Activated naive CD4-positive, alpha-beta T cell treated with anti-CD3 and anti-CD28 coated beads for 36 hours (primary cell): Measurements from ENCODE around the gene ATP1A4. TPM values are rescaled to one million over a fixed set of nuclear protein-coding genes. Genes with fewer than 3 reads are reported as not detected.
A peak's percentile ranks its signal among the peaks of the same experiment; 100 is the strongest.

ENCODE experiments used
- CTCF ChIA-PET: fragments of 350-600 bp; sonication (Branson Sonifier 250); formaldehyde crosslinking; loops from one replicate; lab custom pipeline; 2021; ENCODE audit warnings: antibody characterized with exemption; lab: Charles Lee
- DNase-seq: peaks from one replicate; pipeline ENCODE4 v3.0.0-alpha.2; 2020
- H3K27ac Mint-ChIP-seq: one replicate; pipeline ENCODE4 v1.8.0; 2021; ENCODE audit warnings: mild to moderate bottlenecking, mixed read lengths
- H3K27me3 Mint-ChIP-seq: one replicate; pipeline ENCODE4 v1.8.0; 2021; ENCODE audit warnings: low read depth, mixed read lengths
- H3K36me3 Mint-ChIP-seq: one replicate; pipeline ENCODE4 v1.8.0; 2021; ENCODE audit warnings: low read depth, mixed read lengths
- H3K4me1 Mint-ChIP-seq: one replicate; pipeline ENCODE4 v1.8.0; 2021; ENCODE audit warnings: low read depth, mixed read lengths
- H3K4me3 Mint-ChIP-seq: one replicate; pipeline ENCODE4 v1.8.0; 2021; ENCODE audit warnings: mild to moderate bottlenecking, moderate library complexity, mixed read lengths
- H3K9me3 Mint-ChIP-seq: one replicate; pipeline ENCODE4 v1.8.0; 2021; ENCODE audit warnings: mixed read lengths
- intact Hi-C: fragments of 100-400 bp; cut with micrococcal nuclease; formaldehyde crosslinking; loops from one replicate; pipeline ENCODE4 v1.15.1; 2023
- total RNA-seq, 2 experiments: library from RNA; stranded (reverse); gene quantifications; one replicate each; pipeline ENCODE4 v1.2.3, GENCODE V29; 2021

The ATP1A4 gene
- total RNA-seq, 2 experiments from 2014 or later, result not detected

- H3K9me3 Mint-ChIP-seq, result no peaks in the 10 kb centered on the region
- CTCF ChIA-PET, result interaction anchor here (1.1 to 1.9 kb wide), 5 partner anchors 9 to 135 kb away, joined by 3 to 8 read pairs (median 3); no protein-coding TSS in a partner anchor
- intact Hi-C loops, result no loop called here
- no peaks in the 10 kb centered on the region for H3K36me3 Mint-ChIP-seq
- no peak for DNase-seq
- no peaks in the 10 kb centered on the region for H3K4me1 Mint-ChIP-seq
- no peak overlapping the region for H3K4me3 Mint-ChIP-seq
- no peak overlapping the region for H3K27ac Mint-ChIP-seq
- no peaks in the 10 kb centered on the region for H3K27me3 Mint-ChIP-seq
Observed at GRCh38 chr1:160156361-160156760, 5.0 kb downstream of the ATP1A4 start.

GRCh38 chr1:160157174-160157573, 5.8 kb downstream of the ATP1A4 start:
- Mint-ChIP-seq H3K27me3 (no peaks in the 10 kb centered on the region), H3K4me1 (no peaks in the 10 kb centered on the region), H3K27ac (no peak overlapping the region)

GRCh38 chr1:160158031-160158430, 6.6 kb downstream of the ATP1A4 start:
- intact Hi-C loops, result no loop called here
- H3K9me3 Mint-ChIP-seq, result no peaks in the 10 kb centered on the region
- H3K27ac Mint-ChIP-seq, result no peak overlapping the region
- H3K36me3 Mint-ChIP-seq, result no peaks in the 10 kb centered on the region
- no peaks in the 10 kb centered on the region for H3K4me1 Mint-ChIP-seq
- no peak overlapping the region for H3K4me3 Mint-ChIP-seq
- no peaks in the 10 kb centered on the region for H3K27me3 Mint-ChIP-seq
- CTCF ChIA-PET, result interaction anchor here (0.8 kb wide), 1 partner anchor 57 kb away, joined by 3 read pairs; no protein-coding TSS in a partner anchor
- DNase-seq, result no peak

More at GRCh38 chr1:160157174-160157573, 5.8 kb downstream of the ATP1A4 start:
- intact Hi-C loops, result no loop called here
- DNase-seq, result no peak
- CTCF ChIA-PET, result interaction anchor here (0.6 to 1.9 kb wide), 6 partner anchors 10 to 134 kb away, joined by 3 to 6 read pairs (median 4); no protein-coding TSS in a partner anchor
- Mint-ChIP-seq H3K4me3 (no peak overlapping the region), H3K9me3 (no peaks in the 10 kb centered on the region), H3K36me3 (no peaks in the 10 kb centered on the region)

DNA sequence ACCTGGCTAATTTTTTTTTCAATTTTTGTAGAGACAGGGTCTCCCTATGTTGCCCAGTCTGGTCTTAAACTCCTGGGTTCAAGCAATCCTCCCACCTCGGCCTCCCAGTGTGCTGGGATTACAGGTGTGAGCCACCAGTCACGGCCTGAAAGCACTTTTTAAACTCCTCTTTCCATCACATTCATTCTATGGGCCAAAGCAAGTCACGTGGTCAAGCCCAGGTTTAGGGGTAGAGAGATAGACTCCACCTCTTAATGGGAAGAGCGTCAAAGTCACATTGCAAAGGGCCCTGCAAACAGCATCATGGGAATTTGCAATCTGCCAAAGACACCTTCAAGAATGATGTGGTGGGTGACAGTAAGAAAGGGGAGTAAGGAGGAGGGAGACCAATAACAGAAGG, 7.1 kb downstream of the ATP1A4 start:
- intact Hi-C loops, result no loop called here
- CTCF ChIA-PET, result interaction anchor here (0.8 to 1.7 kb wide), 5 partner anchors 33 to 133 kb away, joined by 3 to 5 read pairs (median 3); no protein-coding TSS in a partner anchor
- no peaks in the 10 kb centered on the region for H3K9me3 Mint-ChIP-seq

DNA sequence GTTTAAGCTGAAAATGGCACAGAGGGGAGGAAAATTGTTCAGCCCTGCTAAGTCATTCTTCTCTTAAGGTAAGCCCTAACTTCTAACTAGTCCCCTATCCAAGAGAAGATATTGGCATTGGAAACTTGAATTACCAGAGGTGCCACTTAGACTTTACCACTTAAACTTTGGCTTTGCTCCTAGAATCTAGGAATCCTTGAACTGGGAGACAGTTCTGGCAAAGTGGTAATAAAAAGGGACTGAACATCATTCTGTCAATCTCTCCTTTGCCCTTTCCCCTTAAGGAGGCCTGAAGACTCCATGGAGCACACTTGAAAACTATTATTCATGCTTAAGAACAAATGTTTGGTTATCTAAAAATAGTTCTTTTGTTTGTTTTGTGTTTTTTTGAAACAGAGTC, 8.4 kb downstream of the ATP1A4 start:
- DNase-seq, result no peak
- intact Hi-C loops, result no loop called here
- no peaks in the 10 kb centered on the region for H3K36me3 Mint-ChIP-seq
- no peaks in the 10 kb centered on the region for H3K27me3 Mint-ChIP-seq
- H3K4me3 Mint-ChIP-seq, result no peak overlapping the region
- CTCF ChIA-PET, result interaction anchor here (1.2 to 1.7 kb wide), 4 partner anchors 31 to 132 kb away, joined by 3 to 5 read pairs (median 4); no protein-coding TSS in a partner anchor
- no peaks in the 10 kb centered on the region for H3K4me1 Mint-ChIP-seq
- no peaks in the 10 kb centered on the region for H3K9me3 Mint-ChIP-seq
- H3K27ac Mint-ChIP-seq, result no peak overlapping the region

More for the DNA sequence above, 7.1 kb downstream of the ATP1A4 start:
- Mint-ChIP-seq H3K4me1 (no peaks in the 10 kb centered on the region), H3K36me3 (no peaks in the 10 kb centered on the region), H3K27ac (no peak overlapping the region), H3K27me3 (no peaks in the 10 kb centered on the region), H3K4me3 (no peak overlapping the region)
- no peak for DNase-seq

DNA sequence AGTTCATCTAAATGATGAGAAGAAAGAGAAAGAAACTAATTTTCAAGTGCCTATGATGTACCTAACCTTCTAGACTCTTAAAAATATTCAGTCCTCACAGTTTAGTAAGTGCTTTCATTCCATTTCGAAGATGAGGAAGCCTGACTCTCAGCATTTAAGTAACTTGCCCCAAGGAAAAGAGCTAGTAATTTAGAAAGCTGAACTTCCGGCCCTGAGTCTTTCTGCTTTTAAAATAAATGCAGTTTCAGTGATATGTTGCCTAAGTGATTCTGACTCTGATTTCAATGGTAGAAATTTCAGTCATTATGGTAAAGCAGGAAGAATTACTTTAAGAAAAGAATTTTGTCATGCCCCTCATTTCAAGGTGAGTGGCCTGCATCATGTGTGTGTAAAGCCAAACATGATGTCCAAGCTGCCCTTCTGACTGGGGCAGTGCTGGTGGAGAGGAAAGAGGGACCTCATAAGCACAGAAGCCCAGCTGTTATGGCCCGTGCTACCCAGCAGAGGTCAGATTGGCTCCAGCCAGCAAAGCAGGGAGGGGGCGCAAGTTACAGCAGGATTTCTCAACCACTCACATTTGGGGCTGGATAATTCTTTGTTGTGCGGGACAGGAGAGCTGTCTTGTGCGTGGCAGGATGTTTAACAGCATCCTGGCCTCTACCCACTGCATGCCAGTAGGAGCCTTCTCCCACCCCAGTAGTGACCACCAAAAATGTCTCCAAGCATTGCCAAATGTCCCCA, 10.7 kb downstream of the ATP1A4 start:
- intact Hi-C loops, result no loop called here
- H3K36me3 Mint-ChIP-seq, result no peaks in the 10 kb centered on the region
- no peaks in the 10 kb centered on the region for H3K27me3 Mint-ChIP-seq
- CTCF ChIA-PET, result interaction anchor here (0.5 to 1.6 kb wide), 6 partner anchors 31 to 214 kb away, joined by 3 to 5 read pairs (median 3); no protein-coding TSS in a partner anchor
- peak; percentile 9 for DNase-seq
- H3K4me3 Mint-ChIP-seq, result no peak overlapping the region
- no peak overlapping the region for H3K27ac Mint-ChIP-seq
- H3K4me1 Mint-ChIP-seq, result peaks cover 3% of the 10 kb centered on the region
- no peaks in the 10 kb centered on the region for H3K9me3 Mint-ChIP-seq

DNA sequence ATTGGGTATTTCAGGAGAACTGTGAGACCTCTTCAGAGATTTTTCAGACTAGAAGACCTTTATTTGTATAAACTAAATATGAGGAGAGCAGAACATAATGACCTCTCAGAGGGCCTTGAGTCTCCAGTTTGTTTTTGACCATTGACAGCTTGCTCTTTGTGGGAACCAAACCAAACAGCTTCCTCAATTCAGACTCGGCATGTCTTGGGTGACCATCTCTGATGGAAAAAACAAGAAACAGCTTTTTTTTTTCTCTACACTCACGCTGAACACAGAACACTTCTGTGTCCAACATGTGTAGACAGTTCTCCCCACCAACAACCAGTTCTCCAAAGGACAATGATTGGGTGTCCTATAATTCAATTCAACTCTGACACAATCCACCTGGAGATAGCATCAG, 11.5 kb downstream of the ATP1A4 start:
- DNase-seq, result no peak
- H3K4me3 Mint-ChIP-seq, result no peak overlapping the region
- H3K27ac Mint-ChIP-seq, result no peak overlapping the region
- H3K27me3 Mint-ChIP-seq, result no peaks in the 10 kb centered on the region
- H3K36me3 Mint-ChIP-seq, result no peaks in the 10 kb centered on the region
- CTCF ChIA-PET, result interaction anchor here (0.6 to 1.3 kb wide), 5 partner anchors 30 to 213 kb away, joined by 3 to 5 read pairs (median 3); no protein-coding TSS in a partner anchor
- H3K4me1 Mint-ChIP-seq, result peaks cover 9% of the 10 kb centered on the region
- intact Hi-C loops, result no loop called here
- H3K9me3 Mint-ChIP-seq, result no peaks in the 10 kb centered on the region

DNA sequence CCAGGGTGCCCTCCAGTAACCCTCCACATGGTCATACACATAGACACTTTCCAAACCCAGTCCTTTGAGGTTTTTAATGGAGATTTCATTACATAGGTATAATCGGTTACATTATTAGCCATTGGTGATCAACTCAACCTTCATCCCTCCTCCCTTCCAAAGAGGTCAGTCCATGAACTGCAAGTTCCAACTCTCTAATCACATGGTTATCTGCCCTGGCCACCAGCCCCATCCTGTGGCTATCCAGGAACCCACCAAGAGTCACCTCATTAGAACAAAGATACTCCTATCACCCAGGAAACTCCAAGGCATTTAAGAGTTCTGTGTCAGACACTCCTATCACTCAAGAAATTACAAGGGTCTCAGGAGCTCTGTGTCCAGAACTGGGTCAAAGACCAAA, 12.2 kb downstream of the ATP1A4 start:
- Mint-ChIP-seq H3K27me3 (no peaks in the 10 kb centered on the region), H3K4me3 (no peak overlapping the region), H3K4me1 (peaks cover 11% of the 10 kb centered on the region), H3K27ac (no peak overlapping the region), H3K9me3 (no peaks in the 10 kb centered on the region), H3K36me3 (no peaks in the 10 kb centered on the region)
- CTCF ChIA-PET, result interaction anchor here (0.7 to 1.2 kb wide), 2 partner anchors 11 to 62 kb away, joined by 3 read pairs; no protein-coding TSS in a partner anchor
- intact Hi-C loops, result no loop called here
- DNase-seq, result no peak

DNA sequence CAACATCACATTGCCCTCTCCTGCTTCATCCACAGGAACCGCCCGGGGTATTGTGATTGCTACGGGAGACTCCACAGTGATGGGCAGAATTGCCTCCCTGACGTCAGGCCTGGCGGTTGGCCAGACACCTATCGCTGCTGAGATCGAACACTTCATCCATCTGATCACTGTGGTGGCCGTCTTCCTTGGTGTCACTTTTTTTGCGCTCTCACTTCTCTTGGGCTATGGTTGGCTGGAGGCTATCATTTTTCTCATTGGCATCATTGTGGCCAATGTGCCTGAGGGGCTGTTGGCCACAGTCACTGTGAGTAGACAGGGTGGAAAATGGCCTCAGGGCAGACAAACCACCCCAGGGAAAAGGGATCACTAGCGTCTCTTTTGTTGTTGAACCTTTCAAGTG, 12.7 kb downstream of the ATP1A4 start:
- CTCF ChIA-PET, result interaction anchor here (0.7 to 1.2 kb wide), 2 partner anchors 11 to 63 kb away, joined by 3 read pairs; no protein-coding TSS in a partner anchor
- no peaks in the 10 kb centered on the region for H3K36me3 Mint-ChIP-seq

GRCh38 chr1:160166166-160166868, 14.9 kb downstream of the ATP1A4 start:
- no peak for DNase-seq

More for the DNA sequence above, 12.7 kb downstream of the ATP1A4 start:
- Mint-ChIP-seq H3K4me3 (no peak overlapping the region), H3K4me1 (peaks cover 11% of the 10 kb centered on the region), H3K27me3 (no peaks in the 10 kb centered on the region), H3K27ac (no peak overlapping the region), H3K9me3 (no peaks in the 10 kb centered on the region)
- intact Hi-C loops, result no loop called here
- DNase-seq, result no peak

GRCh38 chr1:160167056-160167455, 15.7 kb downstream of the ATP1A4 start:
- Mint-ChIP-seq H3K9me3 (no peaks in the 10 kb centered on the region), H3K36me3 (no peaks in the 10 kb centered on the region), H3K4me3 (no peak overlapping the region), H3K27ac (no peak overlapping the region), H3K27me3 (peaks cover 2% of the 10 kb centered on the region), H3K4me1 (peaks cover 20% of the 10 kb centered on the region)
- DNase-seq, result no peak
- CTCF ChIA-PET, result interaction anchor here (1.1 kb wide), 1 partner anchor 88 kb away, joined by 3 read pairs; no protein-coding TSS in a partner anchor
- intact Hi-C loops, result no loop called here

More at GRCh38 chr1:160166166-160166868, 14.9 kb downstream of the ATP1A4 start:
- Mint-ChIP-seq H3K4me1 (peaks cover 20% of the 10 kb centered on the region), H3K36me3 (no peaks in the 10 kb centered on the region), H3K9me3 (no peaks in the 10 kb centered on the region), H3K4me3 (no peak overlapping the region), H3K27ac (no peak overlapping the region), H3K27me3 (peaks cover 2% of the 10 kb centered on the region)
- intact Hi-C loops, result no loop called here
- CTCF ChIA-PET, result interaction anchor here (0.7 to 0.8 kb wide), 2 partner anchors 55 to 80 kb away, joined by 4 to 6 read pairs; no protein-coding TSS in a partner anchor

DNA sequence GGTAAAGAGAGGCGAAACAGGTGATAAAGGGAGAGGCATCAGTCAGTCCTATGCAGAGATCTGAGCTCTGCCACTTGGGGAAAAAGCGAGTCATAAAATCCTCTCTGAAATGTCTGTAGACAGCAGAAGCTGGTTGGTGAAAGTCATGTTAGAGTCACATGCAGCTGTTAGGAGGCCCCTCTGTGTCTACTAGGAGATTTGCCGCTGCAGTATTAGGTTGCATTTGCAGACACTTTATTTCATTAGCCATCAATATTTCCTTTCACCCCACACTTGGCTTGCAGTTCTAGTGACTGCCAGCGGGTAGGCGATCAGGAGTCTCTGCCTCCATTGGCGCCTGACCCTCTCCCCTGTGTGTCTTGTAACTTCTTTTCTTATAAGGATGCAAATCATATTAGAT, 16.2 kb downstream of the ATP1A4 start:
- Mint-ChIP-seq H3K36me3 (no peaks in the 10 kb centered on the region), H3K4me3 (no peak overlapping the region), H3K27me3 (peaks cover 2% of the 10 kb centered on the region), H3K4me1 (peaks cover 20% of the 10 kb centered on the region), H3K27ac (no peak overlapping the region), H3K9me3 (no peaks in the 10 kb centered on the region)
- CTCF ChIA-PET, result interaction anchor here (1.1 kb wide), 2 partner anchors 89 to 124 kb away, joined by 3 read pairs; no protein-coding TSS in a partner anchor
- DNase-seq, result peak; percentile 55
- intact Hi-C loops, result no loop called here
